SH-SY5Y (cell line): ENCODE results near the gene TMEM52B.

Experiments
- GATA2 ChIP-seq: IDR thresholded peaks from 2 replicates; pipeline ENCODE4 v1.6.1; 2011; ENCODE audit warnings: mild to moderate bottlenecking, low read depth, low read length
- GATA3 ChIP-seq: IDR thresholded peaks from 2 replicates; pipeline ENCODE4 v1.6.1; 2011; ENCODE audit warnings: low read depth, mild to moderate bottlenecking, low read length, moderate library complexity

- TF ChIP-seq GATA2, result no peak
- TF ChIP-seq GATA3, result no peak
These were observed 35.5 kb downstream of the TMEM52B start for GRCh38 chr12:10214136-10214894.
